HG03108 (cell line): ENCODE data around the gene CD81.

ENCODE experiments used
- ATAC-seq: cut with Tn5 transposase; IDR thresholded peaks from one replicate; pipeline ENCODE4 v1.9.1; 2021; ENCODE audit warnings: moderate library complexity; ENCODE audit not compliant: unreplicated experiment

Gene CD81

GRCh38 chr11:2389377-2390026 lies 12.4 kb downstream of the CD81 start:
- ATAC-seq, result no peak

GRCh38 chr11:2390091-2390724 lies 13.1 kb downstream of the CD81 start:
- ATAC-seq, result no peak

- ATAC-seq, result no peak
Measured at GRCh38 chr11:2390725-2391151, 13.6 kb downstream of the CD81 start.

- ATAC-seq, result no peak
Measured at GRCh38 chr11:2391181-2391975, 14.3 kb downstream of the CD81 start.

- no peak for ATAC-seq
Measured at GRCh38 chr11:2392241-2392959, 15.3 kb downstream of the CD81 start.

- no peak for ATAC-seq
Measured at GRCh38 chr11:2393111-2393868, 16.2 kb downstream of the CD81 start.

- ATAC-seq, result no peak
Measured at GRCh38 chr11:2393941-2394817, 17.1 kb downstream of the CD81 start.

- ATAC-seq, result no peak
Measured at GRCh38 chr11:2394818-2395105, 17.7 kb downstream of the CD81 start.

- no peak for ATAC-seq
Measured at GRCh38 chr11:2395211-2395730, 18.2 kb downstream of the CD81 start.

GRCh38 chr11:2395856-2396255 lies 18.7 kb downstream of the CD81 start:
- no peak for ATAC-seq

- ATAC-seq, result no peak
Measured at GRCh38 chr11:2396471-2396870, 19.4 kb downstream of the CD81 start.

GRCh38 chr11:2397005-2397404 lies 19.9 kb downstream of the CD81 start:
- no peak for ATAC-seq

- no peak for ATAC-seq
Measured at GRCh38 chr11:2398664-2399355, 21.7 kb downstream of the CD81 start.

GRCh38 chr11:2399488-2400068 lies 22.5 kb downstream of the CD81 start:
- ATAC-seq, result no peak

GRCh38 chr11:2400069-2400761 lies 23.1 kb downstream of the CD81 start, which contains the start of gene TSSC4:
TSS of gene TSSC4 (plus strand) at chr11:2400750. CDS start at chr11:2402634, 1,884 bp downstream.
- peak; percentile 75 for ATAC-seq

- ATAC-seq, result no peak
Measured at GRCh38 chr11:2400762-2401435, 23.8 kb downstream of the CD81 start.

GRCh38 chr11:2401436-2401984 lies 24.4 kb downstream of the CD81 start:
- ATAC-seq, result no peak
